Measurements from ENCODE around the gene RCN2. TPM values are rescaled to one million over a fixed set of nuclear protein-coding genes. Genes with fewer than 3 reads are reported as not detected.

The RCN2 gene
- total and polyA plus RNA-seq, 2 of the 13 experiments (the other 11 are each of a cell fraction or from before 2014, with no cell fraction given), result 84.4 to 89.0 TPM

- TF ChIP-seq ZBTB4 (CRISPR knock-in tag; IDR thresholded peaks at IDR 0.05; ENCODE audit: borderline replicate concordance), result peak; percentile 87; the same call in 1 of the 2 replicates
- TF ChIP-seq, protein P1, sequence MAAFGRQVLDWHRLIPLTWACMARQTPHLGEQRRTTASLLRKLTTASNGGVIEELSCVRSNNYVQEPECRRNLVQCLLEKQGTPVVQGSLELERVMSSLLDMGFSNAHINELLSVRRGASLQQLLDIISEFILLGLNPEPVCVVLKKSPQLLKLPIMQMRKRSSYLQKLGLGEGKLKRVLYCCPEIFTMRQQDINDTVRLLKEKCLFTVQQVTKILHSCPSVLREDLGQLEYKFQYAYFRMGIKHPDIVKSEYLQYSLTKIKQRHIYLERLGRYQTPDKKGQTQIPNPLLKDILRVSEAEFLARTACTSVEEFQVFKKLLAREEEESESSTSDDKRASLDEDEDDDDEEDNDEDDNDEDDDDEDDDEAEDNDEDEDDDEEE (CRISPR knock-in tag; IDR thresholded peaks at IDR 0.05), result peak; percentile 97
- no peak for TF ChIP-seq HHEX (CRISPR knock-in tag; IDR thresholded peaks at IDR 0.05)
- no peak for TF ChIP-seq ZNF180 (CRISPR knock-in tag; IDR thresholded peaks at IDR 0.05; ENCODE audit: borderline replicate concordance, low read depth)
- TF ChIP-seq ZNF230 (CRISPR knock-in tag; IDR thresholded peaks at IDR 0.05), result peak; percentile 99
- peak; percentile 72 for TF ChIP-seq HNRNPLL (IDR thresholded peaks at IDR 0.05; ENCODE audit: low read depth, low read length, poor library complexity, severe bottlenecking)
- TF ChIP-seq FUBP1 (CRISPR knock-in tag; IDR thresholded peaks at IDR 0.05; ENCODE audit: borderline replicate concordance), result no peak
- no peak for TF ChIP-seq REST (IDR thresholded peaks at IDR 0.05; ENCODE audit: borderline replicate concordance in 1 of 2, low read depth in 1 of 2, low read length in 2 of 2)
- TF ChIP-seq WIZ (CRISPR knock-in tag; IDR thresholded peaks at IDR 0.05), result peak; percentile 69
- TF ChIP-seq ZSCAN22 (CRISPR knock-in tag; IDR thresholded peaks at IDR 0.05), result peak; percentile 88
- TF ChIP-seq MIER3 (CRISPR knock-in tag; IDR thresholded peaks at IDR 0.05; ENCODE audit: borderline replicate concordance), result no peak
- TF ChIP-seq, protein P2, sequence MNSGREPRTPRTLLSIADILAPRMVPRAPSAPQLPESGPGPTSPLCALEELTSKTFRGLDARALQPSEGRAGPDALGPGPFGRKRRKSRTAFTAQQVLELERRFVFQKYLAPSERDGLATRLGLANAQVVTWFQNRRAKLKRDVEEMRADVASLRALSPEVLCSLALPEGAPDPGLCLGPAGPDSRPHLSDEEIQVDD (CRISPR knock-in tag; IDR thresholded peaks at IDR 0.05; ENCODE audit: borderline replicate concordance), result peak; percentile 83; the same call in 1 of the 2 replicates
- peak; percentile 83; the same call in 1 of the 2 replicates for TF ChIP-seq ZNF414 (CRISPR knock-in tag; IDR thresholded peaks at IDR 0.05)
- no peak for TF ChIP-seq ZKSCAN1 (IDR thresholded peaks at IDR 0.05; ENCODE audit: low read length)
- no peak for TF ChIP-seq MTA3 (CRISPR knock-in tag; IDR thresholded peaks at IDR 0.05)
- TF ChIP-seq BCL6 (CRISPR knock-in tag; IDR thresholded peaks at IDR 0.05), result peak; percentile 81
- no peak for TF ChIP-seq ZNF780A (CRISPR knock-in tag; IDR thresholded peaks at IDR 0.05)
These were observed 26.3 kb upstream of the RCN2 start, which contains the start of gene SCAPER (continued) for GRCh38 chr15:76905013-76905839.
